Stimulated activated CD4-positive, alpha-beta T cell treated with anti-CD3 and anti-CD28 coated beads, Interleukin-2, amount 100 ng/mL, for 4 hours (primary cell): Measurements from ENCODE around the gene PRPF6.

ENCODE experiments used
- DNase-seq: peaks from one replicate; pipeline ENCODE4 v3.0.0-alpha.2; 2020; ENCODE audit warnings: low read depth

PRPF6 gene

GRCh38 chr20:64035933-64036345 lies 55.0 kb downstream of the PRPF6 start, which contains the start of gene C20orf204:
Gene C20orf204, plus strand, starts transcription at chr20:64036182. Its CDS starts 142 bp downstream, at chr20:64036324.
- no peak for DNase-seq

- DNase-seq = no peak
Measured at GRCh38 chr20:64036346-64037198, 55.6 kb downstream of the PRPF6 start.

GRCh38 chr20:64037199-64037497 lies 56.2 kb downstream of the PRPF6 start:
- DNase-seq = no peak

- DNase-seq = no peak
Measured at GRCh38 chr20:64037498-64038213, 56.7 kb downstream of the PRPF6 start.

- DNase-seq = no peak
Measured at GRCh38 chr20:64038224-64038564, 57.3 kb downstream of the PRPF6 start.

GRCh38 chr20:64038565-64039292 lies 57.8 kb downstream of the PRPF6 start:
- DNase-seq = peak; percentile 71

GRCh38 chr20:64039293-64040160 lies 58.6 kb downstream of the PRPF6 start:
- DNase-seq = no peak

GRCh38 chr20:64040231-64041039 lies 59.5 kb downstream of the PRPF6 start:
- DNase-seq = no peak

- DNase-seq = no peak
Measured at GRCh38 chr20:64041040-64041780, 60.3 kb downstream of the PRPF6 start.

GRCh38 chr20:64041781-64042053 lies 60.8 kb downstream of the PRPF6 start:
- no peak for DNase-seq

- no peak for DNase-seq
Measured at GRCh38 chr20:64042054-64042781, 61.3 kb downstream of the PRPF6 start.

- no peak for DNase-seq
Measured at GRCh38 chr20:64043768-64044167, 62.8 kb downstream of the PRPF6 start.

- DNase-seq = no peak
Measured at GRCh38 chr20:64044484-64045247, 63.7 kb downstream of the PRPF6 start.

- DNase-seq = no peak
Measured at GRCh38 chr20:64045346-64046011, 64.5 kb downstream of the PRPF6 start.

GRCh38 chr20:64047046-64047389 lies 66.1 kb downstream of the PRPF6 start:
- DNase-seq = no peak

- no peak for DNase-seq
Measured at GRCh38 chr20:64047968-64048401, 67.1 kb downstream of the PRPF6 start.

GRCh38 chr20:64048402-64049044 lies 67.6 kb downstream of the PRPF6 start:
- DNase-seq = no peak
